Measurements from ENCODE around the gene TMEM60.

DNA sequence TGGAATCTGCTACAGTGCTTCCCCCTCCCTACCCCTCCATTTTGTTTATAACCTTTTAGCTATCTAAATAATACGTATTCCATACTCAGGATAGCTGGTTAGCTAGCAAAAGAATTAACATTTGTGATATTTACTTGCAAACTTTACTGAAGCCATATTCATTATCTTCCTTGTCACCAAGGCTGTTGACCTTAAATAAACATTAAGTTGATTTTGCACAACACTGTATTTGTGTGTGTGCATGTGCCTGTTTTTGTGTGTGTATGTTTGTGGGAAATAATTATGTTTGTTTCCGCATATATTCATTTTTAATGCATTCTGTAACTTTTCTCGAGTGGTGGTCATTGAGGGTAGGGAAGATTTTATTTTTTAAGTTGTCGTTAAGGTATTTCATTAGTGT, 15.9 kb downstream of the TMEM60 start:
- TF ChIP-seq, protein P1, sequence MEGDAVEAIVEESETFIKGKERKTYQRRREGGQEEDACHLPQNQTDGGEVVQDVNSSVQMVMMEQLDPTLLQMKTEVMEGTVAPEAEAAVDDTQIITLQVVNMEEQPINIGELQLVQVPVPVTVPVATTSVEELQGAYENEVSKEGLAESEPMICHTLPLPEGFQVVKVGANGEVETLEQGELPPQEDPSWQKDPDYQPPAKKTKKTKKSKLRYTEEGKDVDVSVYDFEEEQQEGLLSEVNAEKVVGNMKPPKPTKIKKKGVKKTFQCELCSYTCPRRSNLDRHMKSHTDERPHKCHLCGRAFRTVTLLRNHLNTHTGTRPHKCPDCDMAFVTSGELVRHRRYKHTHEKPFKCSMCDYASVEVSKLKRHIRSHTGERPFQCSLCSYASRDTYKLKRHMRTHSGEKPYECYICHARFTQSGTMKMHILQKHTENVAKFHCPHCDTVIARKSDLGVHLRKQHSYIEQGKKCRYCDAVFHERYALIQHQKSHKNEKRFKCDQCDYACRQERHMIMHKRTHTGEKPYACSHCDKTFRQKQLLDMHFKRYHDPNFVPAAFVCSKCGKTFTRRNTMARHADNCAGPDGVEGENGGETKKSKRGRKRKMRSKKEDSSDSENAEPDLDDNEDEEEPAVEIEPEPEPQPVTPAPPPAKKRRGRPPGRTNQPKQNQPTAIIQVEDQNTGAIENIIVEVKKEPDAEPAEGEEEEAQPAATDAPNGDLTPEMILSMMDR (IDR thresholded peaks at IDR 0.05) = no peak
- TF ChIP-seq POLR2A (IDR thresholded peaks at IDR 0.05) = no peak
- no peak for TF ChIP-seq POLR2AphosphoS5 (IDR thresholded peaks at IDR 0.05)
